Activated CD8-positive, alpha-beta memory T cell treated with anti-CD3 and anti-CD28 coated beads, Interleukin-2, amount 50 U/mL, for 1 hour (primary cell): ENCODE data around the gene IDS.
"Not testable (repeated sequence)": the region's sequence is repeated elsewhere in the genome, so short reads cannot be mapped to it uniquely, and the experiment has no call there.

ENCODE experiments used
- DNase-seq: peaks from one replicate; pipeline ENCODE4 v3.0.0-alpha.2; 2020; ENCODE audit errors: extremely low read depth

The IDS gene

DNA sequence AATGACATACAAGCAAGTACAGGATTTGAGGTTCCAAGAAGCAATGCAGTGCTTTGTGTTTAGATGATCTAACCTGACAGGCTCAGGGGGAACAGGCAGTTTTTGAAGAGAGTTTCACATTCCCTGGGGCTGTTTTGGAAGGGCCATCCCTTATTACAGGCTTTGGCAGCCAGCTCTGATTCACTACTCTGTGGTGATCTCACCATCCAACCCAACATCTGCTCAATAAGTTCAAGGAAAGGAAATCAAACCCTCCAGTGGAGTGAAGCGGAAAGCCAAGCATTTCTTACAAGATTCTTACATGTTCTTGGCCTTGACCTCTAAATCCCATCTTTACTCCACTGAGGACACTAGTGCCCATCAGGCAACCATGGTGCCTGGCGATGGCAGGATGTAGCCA, 7.5 kb downstream of the IDS start:
- DNase-seq, result no peak

DNA sequence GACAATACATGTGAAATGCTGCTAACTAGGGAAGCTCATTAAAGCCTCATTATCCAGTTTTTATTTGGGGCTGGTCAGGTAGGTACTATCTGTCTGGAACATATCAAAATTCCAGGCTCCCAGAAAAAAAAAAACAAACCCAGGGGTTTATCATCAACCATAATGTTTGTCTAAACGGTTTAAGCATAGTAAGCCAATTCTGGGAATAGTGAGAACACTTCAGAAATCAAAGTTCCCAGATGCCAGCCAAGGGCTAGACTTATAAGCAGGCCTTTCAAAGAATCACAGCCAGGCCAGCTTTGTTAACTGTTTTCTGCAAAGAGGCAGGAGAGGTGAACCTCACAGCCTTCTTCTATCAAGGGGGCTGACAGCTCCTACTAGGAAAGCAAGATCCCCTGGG, 8.1 kb downstream of the IDS start:
- DNase-seq, result no peak

DNA sequence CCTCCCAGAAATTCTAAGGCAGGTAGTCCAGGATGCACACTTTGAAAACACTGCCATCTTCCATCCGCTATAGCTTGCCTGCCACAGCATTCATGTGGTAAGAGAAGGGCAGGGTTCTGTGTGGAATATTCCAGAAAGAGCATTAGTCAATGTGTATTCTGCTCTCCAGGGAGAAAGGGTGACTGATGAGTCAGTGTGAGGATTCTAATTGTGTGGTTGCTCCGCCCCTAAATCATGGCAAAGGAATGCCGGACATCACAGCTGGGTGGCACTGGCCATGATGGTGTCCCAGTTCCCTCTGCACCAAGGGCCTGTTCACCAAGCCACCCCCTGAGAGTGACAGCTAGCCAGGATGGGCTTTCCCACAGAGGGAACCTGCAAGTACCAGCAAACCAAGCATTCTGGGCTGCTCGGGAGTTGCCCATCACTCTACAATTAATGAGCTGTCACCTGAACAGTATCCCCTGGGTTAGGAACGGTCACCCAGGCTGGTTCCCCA, 9.5 kb downstream of the IDS start:
- no peak for DNase-seq

DNA sequence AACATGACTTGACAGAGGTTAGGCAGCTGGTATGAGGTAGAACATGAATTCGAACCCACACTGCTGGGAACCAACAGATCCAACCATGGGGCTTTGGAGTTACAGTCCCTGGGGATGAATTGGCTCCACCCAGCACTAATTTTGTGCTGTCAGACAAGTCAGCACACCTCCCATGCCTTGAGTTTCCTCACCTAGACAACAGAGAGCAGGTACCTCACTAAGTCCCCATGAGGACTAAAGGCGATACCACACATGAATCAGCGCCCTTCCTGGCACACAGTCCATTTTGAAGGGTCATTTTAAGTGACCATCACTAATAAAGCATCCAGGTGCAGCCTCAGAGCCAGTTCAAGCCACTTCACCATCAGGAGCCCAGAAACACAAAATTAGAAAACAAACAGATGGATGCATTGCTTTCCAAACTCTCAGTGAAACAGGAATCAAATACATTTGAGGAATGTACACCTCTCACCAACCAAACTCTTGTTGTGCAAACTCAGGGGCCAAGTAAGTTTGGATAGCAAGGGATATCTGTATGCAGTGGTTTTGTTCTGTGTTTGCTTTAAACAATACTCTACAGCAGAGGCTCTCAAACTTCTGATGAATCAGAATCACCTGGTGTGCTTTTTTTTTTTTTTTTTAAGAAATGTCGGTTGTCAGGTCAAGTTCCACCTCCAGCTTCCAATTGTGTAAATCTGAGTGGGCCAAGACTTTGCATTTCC, 10.1 kb downstream of the IDS start:
- no peak for DNase-seq

DNA sequence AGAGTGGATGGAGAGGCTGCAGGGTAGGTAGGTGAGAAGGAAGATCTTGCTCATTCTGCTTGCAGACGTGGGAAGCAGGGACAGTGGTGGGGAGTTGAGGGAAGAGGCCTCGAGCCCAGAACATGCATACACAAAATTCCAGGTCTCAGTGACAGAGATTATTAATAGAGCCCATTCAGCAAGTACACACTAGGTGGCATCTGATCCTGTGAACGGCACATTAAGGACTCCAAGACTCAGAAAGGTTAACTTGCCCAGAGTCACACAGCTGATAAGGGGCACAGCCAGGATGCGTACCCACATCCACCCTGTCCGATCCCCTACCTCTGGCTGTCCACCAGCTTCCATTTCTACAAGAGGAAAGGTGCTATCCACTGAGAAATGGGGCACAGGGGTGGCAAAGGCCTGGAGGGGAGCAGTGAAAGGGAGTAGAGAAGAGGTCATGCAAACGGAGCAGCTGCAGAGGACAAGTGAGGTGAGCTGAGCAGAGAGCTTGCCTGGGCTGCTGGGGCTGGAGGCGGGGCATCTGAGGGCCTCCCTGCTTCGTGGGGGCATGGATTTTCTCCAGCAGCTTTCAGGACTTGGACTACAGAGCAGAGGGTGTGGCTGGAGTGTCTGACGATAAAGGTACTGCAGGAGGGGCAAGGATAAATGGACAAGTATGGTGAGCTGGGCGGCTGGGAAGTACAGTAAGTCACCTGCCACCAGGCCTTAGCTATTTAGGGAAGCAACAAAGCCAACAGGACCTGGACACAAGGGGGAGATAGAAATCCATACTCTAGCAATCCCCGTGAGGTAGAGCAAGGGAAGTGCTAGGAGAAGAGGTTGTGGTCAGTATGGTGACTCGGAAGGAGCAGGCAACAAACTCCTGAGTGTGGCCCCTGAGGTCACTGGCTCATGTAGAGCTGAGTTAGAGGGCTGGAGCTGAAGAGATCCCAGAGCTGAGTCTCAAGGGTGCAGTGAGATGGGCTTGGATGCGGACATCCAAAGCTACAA, 11.2 kb downstream of the IDS start:
- no peak for DNase-seq

DNA sequence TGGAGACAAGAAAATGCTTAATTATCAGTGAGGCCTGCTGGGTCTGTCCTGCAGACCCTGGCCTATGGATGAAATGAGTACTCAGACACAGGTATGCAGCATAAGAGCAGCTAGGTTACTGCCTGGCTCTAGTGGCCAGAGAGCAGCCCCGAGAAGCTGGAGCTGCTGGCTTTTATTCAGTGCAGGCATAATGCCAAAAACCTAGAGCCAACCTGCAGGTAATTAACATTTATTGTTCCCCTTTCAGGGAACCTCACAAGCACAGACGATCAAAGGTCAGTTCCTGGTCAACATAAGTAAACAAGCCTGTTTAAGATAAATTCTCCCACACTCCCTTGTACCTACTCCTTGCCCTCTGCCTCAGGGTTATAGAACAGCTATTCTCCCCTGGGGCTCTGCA, 13.3 kb downstream of the IDS start:
- no peak for DNase-seq

DNA sequence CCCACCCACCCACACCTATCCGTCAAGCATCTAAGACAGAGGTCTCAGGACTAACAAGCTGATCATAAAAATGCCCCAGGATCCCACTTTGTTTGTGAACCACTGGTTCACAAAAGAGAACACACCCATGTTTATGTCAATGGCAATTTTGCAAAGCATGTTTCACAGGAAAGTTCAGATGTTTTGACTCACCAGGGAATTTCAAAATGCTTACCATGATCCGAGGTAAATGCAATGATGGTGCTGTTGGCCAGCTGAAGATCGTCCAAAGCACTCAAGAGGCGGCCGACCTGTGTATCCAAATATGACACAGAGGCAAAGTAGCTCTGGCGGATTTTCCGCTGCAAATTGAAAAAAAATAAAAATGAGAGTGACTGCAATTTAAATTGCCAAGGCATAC, 15.0 kb downstream of the IDS start:
- DNase-seq, result no peak

DNA sequence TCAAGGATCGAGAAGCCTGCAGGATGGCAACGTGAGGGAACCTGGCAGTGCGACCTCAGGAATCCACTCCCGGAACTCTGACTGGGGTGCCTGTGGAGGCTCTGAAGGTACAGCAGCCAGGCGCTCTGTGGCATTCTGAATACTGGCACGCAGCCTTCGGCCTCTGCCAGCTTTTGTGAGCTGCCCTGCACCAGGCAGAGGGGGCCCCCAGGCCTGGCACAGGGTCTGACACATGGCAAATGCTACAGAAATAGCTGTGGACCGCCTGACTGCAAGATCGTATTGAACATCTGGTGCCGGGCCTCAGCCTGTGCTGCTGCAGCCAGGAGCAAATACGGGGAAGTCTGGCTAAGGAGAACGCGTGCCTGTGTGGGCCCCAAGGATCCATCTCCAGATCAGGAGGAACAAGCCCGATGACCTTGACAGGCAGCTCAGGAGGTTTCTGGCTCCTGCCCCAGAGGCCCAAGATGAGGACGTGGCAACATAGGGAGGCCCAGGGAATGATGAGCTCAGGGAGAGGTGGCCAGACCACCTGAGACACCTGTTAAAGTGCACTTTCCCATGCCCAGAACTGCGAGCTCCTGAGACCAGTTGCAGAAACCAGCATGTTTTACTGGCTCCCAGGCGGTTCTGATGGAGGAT, 16.6 kb downstream of the IDS start:
- not testable (repeated sequence) for DNase-seq

DNA sequence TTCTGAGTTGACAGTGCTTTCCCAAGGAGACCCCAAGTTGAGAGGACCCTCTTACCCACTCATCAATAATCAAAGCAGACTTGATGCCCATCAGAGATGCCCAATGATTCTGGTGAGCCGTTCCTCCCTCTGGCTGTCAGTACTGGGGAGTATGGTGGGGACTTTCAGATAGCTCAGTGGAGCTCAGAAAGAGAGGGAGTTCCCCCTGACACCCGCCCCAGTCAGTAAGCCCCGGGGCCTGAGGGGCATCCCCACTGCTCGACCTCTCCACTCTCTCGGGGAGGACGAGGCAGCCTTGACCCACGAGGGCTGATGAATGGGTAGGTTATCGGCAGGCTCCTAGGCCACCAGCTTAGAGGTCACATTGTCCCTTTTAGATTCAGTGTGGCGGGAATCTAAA, 17.1 kb downstream of the IDS start:
- DNase-seq, result not testable (repeated sequence)

DNA sequence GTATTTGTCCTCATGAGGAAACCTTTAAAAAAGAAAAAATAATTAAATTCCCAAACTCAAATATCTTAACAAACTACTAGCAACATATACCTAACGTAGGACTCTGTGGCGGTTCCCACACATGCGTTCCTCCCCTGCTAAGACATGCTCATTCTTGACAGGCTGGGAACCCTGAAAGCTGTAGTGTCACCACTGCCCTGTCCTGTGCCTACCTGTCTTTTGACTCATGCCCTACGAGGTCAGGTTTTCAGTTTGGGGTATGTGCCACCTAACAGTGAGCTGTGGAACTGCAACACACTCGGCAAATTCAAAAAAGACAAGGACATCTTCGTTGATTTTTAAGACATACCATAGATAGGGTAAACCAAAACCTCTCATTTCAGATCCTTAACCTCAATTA, 17.8 kb downstream of the IDS start:
- no peak for DNase-seq

DNA sequence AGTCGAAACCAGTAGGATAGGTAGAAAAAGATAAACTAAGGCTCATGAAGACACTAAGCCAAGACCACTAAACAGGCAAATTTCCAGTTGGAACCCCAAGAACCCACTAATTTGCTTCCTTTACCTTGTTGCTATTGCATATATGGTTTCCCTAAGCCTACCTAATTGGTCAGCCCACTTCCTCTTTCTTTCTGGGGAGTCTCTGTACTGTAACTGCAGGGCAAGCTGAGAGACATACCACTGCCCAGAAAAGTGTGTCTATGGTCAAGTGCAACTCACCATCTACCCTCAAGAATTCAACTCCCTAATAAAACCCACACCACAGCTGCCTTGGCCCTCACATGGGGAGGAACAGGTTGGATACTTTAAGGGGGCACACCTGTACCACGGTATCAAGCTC, 28.6 kb downstream of the IDS start:
- DNase-seq, result no peak

DNA sequence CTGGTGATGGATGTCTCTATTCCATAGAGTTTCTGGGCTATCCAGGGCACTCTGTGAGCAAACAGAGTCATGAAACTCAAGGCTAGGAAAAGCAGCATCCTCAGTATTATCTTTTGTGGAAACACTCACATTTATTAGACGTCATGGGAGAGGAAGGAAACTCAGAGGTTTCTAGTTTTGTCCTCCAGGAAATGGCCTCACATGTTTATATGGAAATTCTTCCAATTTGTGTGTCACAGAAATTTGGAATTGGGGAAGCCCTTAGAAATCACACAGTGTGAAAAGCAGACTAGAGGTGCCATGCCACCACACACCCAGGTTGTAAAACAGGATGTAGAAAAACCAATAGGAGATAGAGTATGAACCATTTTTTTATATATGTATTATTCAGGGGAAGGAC, 31.1 kb downstream of the IDS start:
- DNase-seq, result no peak

DNA sequence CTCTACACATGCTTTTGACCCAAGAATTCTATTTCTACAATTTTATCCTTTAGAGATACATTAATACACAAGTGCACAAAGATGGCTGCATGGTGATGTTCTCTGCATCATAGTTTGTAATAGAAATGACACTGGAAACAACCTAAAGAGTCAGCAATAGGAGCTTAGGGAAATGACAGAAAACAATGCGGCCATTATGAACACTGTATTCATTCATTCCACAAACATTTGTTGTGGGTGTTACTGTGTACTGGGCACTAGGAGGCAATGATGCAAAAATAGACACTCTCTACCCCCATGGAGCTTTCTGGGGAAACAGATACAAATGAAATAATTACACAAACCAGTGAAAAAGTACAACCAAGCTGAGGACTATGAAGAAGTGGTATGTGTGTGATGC, 32.0 kb downstream of the IDS start:
- no peak for DNase-seq

DNA sequence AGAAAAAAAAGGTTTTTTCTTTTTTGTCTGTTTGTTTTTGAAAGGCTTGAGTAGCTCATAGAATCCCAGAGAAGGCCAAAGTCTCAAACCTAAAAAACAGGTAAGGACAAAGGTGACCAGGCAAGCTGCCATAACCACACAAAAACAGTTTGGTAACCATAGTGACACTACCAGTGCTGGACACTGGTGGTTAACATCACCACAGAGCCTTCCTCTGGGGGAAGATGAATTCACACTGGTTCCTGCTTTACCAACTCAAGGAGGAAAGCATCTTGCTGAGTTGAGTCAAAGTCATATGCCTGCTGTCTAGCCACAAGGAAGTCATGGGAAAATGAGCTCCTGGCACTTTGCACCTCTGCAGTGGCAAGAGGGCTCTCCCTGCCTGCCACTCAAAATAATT, 32.5 kb downstream of the IDS start:
- no peak for DNase-seq

DNA sequence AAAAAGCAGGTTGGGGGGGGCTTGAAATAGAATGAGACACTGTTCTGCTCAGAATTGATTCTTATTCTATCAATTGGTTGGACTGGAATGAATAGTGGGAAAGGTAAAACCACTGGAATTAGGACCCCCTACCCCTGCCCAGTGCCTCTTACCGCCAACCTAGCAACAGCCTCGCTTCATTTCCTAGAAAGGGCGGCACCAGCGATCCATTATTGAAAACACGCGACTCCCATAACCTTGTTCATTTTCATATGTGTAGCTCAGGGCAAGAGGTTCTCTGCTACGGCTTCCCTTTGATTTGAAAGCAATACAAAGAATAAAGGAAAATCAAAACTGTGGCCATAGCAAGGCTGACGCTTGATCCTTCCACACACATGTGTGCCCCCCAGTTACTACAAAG, 33.7 kb downstream of the IDS start:
- no peak for DNase-seq

DNA sequence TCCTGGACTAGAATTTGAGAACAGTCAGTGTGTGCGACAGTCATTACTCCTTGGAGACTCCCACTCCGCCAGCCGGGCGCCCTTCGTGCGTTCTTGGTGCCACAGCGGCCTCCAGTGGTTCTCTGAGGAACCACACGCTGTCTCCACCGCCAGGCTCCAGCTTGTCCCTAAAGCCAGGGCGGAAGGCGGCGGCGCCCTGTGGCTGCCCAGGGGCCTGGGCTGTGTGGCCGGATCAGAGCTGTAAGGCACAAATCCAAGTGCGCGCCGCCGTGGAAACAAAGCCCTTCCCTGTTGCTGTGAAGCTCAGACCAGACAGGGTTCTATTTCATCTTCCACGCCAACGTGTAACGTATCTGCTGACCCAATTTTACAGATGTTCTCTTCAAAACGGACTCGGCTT, 34.2 kb downstream of the IDS start:
- no peak for DNase-seq

DNA sequence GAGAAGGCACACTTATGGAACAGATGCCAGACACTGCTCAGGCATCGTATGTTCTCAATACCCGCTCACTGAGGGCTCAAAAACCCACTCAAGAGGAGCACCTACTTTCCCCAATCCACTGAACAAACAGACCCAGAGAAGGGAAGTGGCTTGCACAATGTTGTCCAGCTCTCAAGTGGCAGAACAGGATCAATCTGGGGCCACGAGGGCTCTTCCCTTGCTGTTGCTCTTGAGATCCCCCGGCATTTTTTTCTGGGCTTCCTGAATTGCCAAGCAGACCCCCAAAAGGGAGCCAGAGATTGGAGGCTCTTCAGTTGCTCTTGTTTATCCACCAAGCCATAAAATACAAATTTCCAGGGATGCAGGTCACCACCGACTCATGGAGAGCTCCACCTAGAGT, 35.7 kb downstream of the IDS start:
- DNase-seq, result no peak

DNA sequence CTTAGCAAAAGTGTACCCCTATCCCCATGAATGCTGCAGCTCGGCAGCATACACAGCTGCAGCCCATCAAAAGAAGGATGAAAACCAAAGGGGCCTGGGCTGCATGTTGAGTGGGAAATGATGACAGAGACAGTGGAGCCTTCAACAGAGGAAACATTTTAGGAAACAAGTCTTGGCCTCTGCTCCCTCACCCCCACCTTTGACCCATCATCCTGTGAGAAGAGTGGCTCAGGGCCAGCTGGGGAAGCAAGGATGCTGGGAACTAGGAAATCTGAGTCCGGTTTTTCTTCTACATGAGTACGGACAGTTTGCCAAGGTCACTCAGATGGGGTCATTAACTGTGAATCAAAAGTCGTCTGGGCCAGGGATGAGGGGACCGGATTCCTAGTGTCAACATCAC, 37.2 kb downstream of the IDS start:
- DNase-seq, result no peak

DNA sequence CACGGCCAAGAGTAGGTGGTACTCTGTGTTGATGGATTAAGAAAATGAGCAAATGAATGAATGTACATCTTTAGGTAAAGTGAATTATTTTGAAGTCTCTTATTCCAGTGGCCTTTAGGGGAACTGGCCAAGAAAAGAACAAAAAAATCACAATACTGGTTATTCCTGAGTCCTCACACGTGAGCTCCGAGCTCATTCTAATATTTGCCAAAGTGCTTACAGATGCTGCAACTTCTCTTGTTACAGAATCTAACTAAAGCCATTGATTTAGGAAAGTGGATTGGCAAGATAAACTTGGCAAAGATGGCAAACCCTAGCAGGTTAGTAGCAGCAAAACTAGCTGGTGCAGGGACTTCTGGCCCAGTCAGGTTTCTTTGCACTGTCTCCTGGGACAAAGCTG, 37.6 kb downstream of the IDS start:
- DNase-seq, result no peak

DNA sequence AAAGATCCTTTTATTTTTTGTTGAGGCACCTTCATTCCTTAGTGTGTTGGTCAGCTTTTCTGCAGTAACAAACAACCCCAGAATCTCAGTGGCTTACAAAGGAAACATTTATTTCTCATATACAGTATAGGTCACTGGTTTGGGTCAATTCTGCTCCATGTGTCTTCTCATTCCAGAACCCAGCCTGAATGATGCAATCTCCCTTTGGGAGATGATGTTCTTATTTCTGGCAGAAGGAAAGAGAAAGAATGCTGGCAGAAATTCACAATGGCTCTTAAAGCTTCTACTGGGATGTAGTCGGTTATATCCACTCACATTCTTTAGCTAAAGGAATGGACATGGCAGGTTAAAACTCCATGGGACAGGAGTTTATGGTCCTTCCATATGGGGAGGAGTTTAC, 42.3 kb downstream of the IDS start:
- DNase-seq, result no peak

DNA sequence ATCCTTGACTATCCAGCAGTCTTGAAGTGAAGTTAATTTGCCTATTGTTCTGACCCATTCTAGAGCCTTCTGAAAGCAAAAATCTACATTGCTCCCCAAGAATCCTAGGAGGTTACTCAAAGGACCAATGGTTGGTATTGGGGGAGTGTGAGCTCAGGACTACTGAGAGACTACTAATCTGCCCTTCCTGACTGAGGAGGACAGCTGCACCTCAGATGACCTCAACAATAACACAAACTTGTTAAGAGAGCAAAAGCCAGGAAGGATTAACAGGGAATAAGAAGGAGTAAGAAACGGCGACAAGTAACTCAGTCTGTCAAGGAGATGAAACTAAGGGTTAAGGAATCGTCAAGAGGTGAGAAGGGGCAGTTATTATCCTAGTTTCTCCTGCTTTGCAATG, 43.4 kb downstream of the IDS start:
- DNase-seq, result no peak

DNA sequence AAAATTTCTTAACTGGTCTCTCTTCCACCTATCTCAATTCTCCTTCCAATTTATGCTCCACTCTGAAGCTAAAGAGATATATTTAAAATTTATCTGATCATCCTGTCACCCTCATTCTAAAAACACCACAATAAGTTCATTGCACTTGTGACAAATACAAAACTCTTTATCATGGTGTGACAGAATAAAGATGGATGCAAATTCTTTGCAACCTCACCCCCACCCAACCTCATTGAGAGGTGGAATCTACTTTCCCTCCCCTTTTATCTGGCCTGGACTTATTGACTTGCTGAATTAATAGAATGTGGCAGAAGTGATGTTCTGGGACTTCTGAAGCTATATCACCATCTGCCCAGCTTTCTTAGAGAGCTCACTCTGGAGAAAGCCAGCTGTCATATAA, 46.5 kb downstream of the IDS start:
- no peak for DNase-seq
